WI38 (cell line): Measurements from ENCODE around the gene ASMT.

Experiments used
- H3K4me3 ChIP-seq: 2 replicates; pipeline ENCODE4 v1.5.1; 2011; ENCODE audit warnings: low read depth, mild to moderate bottlenecking, control low read depth, low read length
- CTCF ChIP-seq: IDR thresholded peaks from 2 replicates; pipeline ENCODE4 v1.5.1; 2012; ENCODE audit warnings: low read depth, mild to moderate bottlenecking, control low read depth, low read length

The ASMT gene

GRCh38 chrX:1599791-1600405, 15.0 kb upstream of the ASMT start:
- H3K4me3 ChIP-seq: no peak overlapping the region

DNA sequence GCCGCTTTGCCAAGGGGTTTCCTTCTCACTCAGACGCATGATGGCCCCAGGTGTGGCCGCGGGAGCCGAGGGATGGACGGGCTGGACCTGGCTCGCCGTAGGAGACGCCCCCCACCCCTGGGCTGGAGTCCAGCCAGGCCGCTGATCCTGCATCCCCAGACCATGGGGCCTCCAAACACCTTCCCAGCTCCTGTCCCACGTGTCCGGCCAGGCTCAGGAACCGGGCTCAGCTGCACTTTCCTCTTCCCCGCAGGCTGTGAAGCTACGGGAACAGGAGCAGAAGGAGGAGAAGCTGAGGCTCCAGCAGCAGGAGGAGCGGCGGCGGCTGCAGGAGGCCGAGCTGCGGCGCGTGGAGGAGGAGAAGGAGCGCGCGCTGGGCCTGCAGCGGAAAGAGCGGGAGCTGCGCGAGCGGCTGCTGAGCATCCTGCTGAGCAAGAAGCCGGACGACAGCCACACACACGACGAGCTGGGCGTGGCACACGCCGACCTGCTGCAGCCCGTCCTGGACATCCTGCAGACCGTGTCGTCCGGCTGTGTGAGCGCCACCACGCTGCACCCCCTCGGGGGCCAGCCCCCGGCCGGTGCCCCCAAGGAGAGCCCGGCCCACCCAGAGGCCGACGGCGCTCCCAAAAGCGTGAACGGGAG, 14.3 kb upstream of the ASMT start:
- TF ChIP-seq CTCF: no peak
- H3K4me3 ChIP-seq: no peak overlapping the region

More at GRCh38 chrX:1599791-1600405, 15.0 kb upstream of the ASMT start:
- TF ChIP-seq CTCF: no peak

- TF ChIP-seq CTCF: no peak
- H3K4me3 ChIP-seq: no peak overlapping the region
These were observed 13.7 kb upstream of the ASMT start for GRCh38 chrX:1601051-1601767.

GRCh38 chrX:1601768-1602085, 13.1 kb upstream of the ASMT start:
- no peak for TF ChIP-seq CTCF

DNA sequence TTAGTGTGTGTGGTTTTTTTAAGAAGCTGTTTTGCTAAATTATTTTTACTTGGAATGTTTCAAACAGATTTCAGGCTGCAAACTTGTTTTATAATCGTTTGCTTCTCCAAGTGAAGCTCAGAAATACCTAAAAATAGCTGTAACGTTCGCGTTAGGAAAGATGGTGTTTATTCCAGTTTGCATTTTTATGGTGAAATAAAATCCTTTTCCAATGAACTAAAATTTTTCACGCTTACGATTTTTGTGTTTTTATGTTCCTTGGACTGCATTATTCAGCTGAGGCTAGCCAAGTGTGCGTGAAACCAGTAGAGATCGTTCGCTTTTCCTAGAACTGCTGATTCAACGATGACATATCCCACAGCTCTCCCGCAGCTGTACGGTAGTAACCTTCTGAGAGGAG, 12.6 kb upstream of the ASMT start:
- no peak overlapping the region for H3K4me3 ChIP-seq
- no peak for TF ChIP-seq CTCF

More at GRCh38 chrX:1601768-1602085, 13.1 kb upstream of the ASMT start:
- H3K4me3 ChIP-seq: no peak overlapping the region

- no peak overlapping the region for H3K4me3 ChIP-seq
- TF ChIP-seq CTCF: no peak
These were observed 8.4 kb upstream of the ASMT start for GRCh38 chrX:1606496-1606895.

- no peak for TF ChIP-seq CTCF
- H3K4me3 ChIP-seq: no peak overlapping the region
These were observed 5.5 kb upstream of the ASMT start for GRCh38 chrX:1609311-1609710.
